HG02798 (cell line): ENCODE results near the gene PGGHG.

Experiments used
- ATAC-seq: cut with Tn5 transposase; IDR thresholded peaks from one replicate; pipeline ENCODE4 v1.9.1; 2021; ENCODE audit warnings: mild to moderate bottlenecking; ENCODE audit not compliant: unreplicated experiment, poor library complexity

PGGHG gene

GRCh38 chr11:288478-289397 is at the start of gene PGGHG:
TSS of gene PGGHG (plus strand) at chr11:289126. CDS start at chr11:289817, 691 bp downstream.
- peak; percentile 65 for ATAC-seq

- ATAC-seq: no peak
Observed at GRCh38 chr11:240315-240714, 48.6 kb upstream of the PGGHG start.

GRCh38 chr11:241634-242033 is 47.3 kb upstream of the PGGHG start:
- no peak for ATAC-seq

- no peak for ATAC-seq
Observed at GRCh38 chr11:244376-244775, 44.5 kb upstream of the PGGHG start.

GRCh38 chr11:249062-249461 is 39.9 kb upstream of the PGGHG start:
- ATAC-seq: no peak

- no peak for ATAC-seq
Observed at GRCh38 chr11:250274-250673, 38.7 kb upstream of the PGGHG start.

GRCh38 chr11:250740-251299 is 38.1 kb upstream of the PGGHG start:
- no peak for ATAC-seq

- ATAC-seq: no peak
Observed at GRCh38 chr11:251550-251949, 37.4 kb upstream of the PGGHG start.

- ATAC-seq: no peak
Observed at GRCh38 chr11:252666-253065, 36.3 kb upstream of the PGGHG start.

- no peak for ATAC-seq
Observed at GRCh38 chr11:253160-253885, 35.6 kb upstream of the PGGHG start.

- ATAC-seq: no peak
Observed at GRCh38 chr11:253886-254270, 35.0 kb upstream of the PGGHG start.

GRCh38 chr11:255176-255575 is 33.8 kb upstream of the PGGHG start:
- ATAC-seq: no peak

- ATAC-seq: no peak
Observed at GRCh38 chr11:255816-256215, 33.1 kb upstream of the PGGHG start.

GRCh38 chr11:256952-257737 is 31.8 kb upstream of the PGGHG start:
- ATAC-seq: no peak

- no peak for ATAC-seq
Observed at GRCh38 chr11:257766-258493, 31.0 kb upstream of the PGGHG start.

GRCh38 chr11:259413-259812 is 29.5 kb upstream of the PGGHG start:
- no peak for ATAC-seq

GRCh38 chr11:261624-262023 is 27.3 kb upstream of the PGGHG start:
- ATAC-seq: no peak

- no peak for ATAC-seq
Observed at GRCh38 chr11:266676-267439, 22.1 kb upstream of the PGGHG start.

- no peak for ATAC-seq
Observed at GRCh38 chr11:267491-267994, 21.4 kb upstream of the PGGHG start.
